Thyroid gland (tissue), 4 donors: Measurements from ENCODE around the gene ZDHHC11B.
"Not testable (repeated sequence)": the region's sequence is repeated elsewhere in the genome, so short reads cannot be mapped to it uniquely, and the experiment has no call there.

Experiments
- CTCF ChIP-seq, 6 experiments: fragments of 200-600 bp in 3 of 6; fragments of 450-650 bp in 3 of 6; sonication (generic) in 3 of 6; IDR thresholded peaks; one replicate each; pipeline ENCODE4 v1.5.1; 2016 to 2019; ENCODE audit warnings: antibody characterized with exemption in 6 of 6, mild to moderate bottlenecking in 2 of 6, inconsistent platforms in 1 of 6, moderate library complexity in 1 of 6
- POLR2A ChIP-seq, 2 donors: fragments of 450-650 bp; IDR thresholded peaks; one replicate each; pipeline ENCODE4 v1.6.1; 2017; ENCODE audit warnings: antibody characterized with exemption in 2 of 2, mild to moderate bottlenecking in 2 of 2, moderate library complexity in 1 of 2

GRCh38 chr5:778967-779366 lies 5.6 kb downstream of the ZDHHC11B start:
- TF ChIP-seq POLR2A, CTCF (IDR thresholded peaks at IDR 0.05): not testable (repeated sequence)
